Keratinocyte (primary cell): ENCODE results near the gene LTN1.

Experiments
- EZH2 ChIP-seq: IDR thresholded peaks from one replicate; pipeline ENCODE4 v1.6.1; 2012; ENCODE audit warnings: inconsistent platforms, mild to moderate bottlenecking, low read length, moderate library complexity
- TF ChIP-seq, protein P1 (sequence below), 3 experiments: IDR thresholded peaks in 1 of 3; conservative IDR thresholded peaks in 1 of 3; optimal IDR thresholded peaks in 1 of 3; 2 replicates in 2 of 3; 3 replicates in 1 of 3; pipeline versions ENCODE3 to v1.5.1; 2011; ENCODE audit warnings: low read length in 3 of 3, mild to moderate bottlenecking in 3 of 3, moderate library complexity in 2 of 3, control low read depth in 1 of 3, inconsistent platforms in 1 of 3; ENCODE audit not compliant: insufficient read depth in 2 of 3; ENCODE audit errors: extremely low read depth in 1 of 3

DNA sequence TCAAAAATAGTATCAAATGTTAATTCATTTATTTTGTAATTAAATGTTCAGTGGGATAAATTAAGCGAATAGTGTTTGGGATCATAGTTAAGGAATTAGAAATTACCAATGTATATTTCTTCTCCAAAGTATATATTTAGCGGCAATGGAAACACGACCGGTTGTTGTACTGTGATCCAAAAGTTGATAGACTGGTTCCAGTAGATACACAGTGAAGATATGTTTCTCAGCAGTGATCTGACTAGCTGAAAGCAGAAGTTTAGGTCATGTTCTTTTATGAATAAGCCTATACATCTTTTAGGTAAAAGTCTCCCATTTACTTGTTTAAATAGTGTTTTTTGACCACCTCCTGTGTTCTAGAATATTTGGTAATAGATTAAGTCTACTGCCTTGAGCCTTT lies 40.6 kb upstream of the LTN1 start:
- TF ChIP-seq, protein P1, sequence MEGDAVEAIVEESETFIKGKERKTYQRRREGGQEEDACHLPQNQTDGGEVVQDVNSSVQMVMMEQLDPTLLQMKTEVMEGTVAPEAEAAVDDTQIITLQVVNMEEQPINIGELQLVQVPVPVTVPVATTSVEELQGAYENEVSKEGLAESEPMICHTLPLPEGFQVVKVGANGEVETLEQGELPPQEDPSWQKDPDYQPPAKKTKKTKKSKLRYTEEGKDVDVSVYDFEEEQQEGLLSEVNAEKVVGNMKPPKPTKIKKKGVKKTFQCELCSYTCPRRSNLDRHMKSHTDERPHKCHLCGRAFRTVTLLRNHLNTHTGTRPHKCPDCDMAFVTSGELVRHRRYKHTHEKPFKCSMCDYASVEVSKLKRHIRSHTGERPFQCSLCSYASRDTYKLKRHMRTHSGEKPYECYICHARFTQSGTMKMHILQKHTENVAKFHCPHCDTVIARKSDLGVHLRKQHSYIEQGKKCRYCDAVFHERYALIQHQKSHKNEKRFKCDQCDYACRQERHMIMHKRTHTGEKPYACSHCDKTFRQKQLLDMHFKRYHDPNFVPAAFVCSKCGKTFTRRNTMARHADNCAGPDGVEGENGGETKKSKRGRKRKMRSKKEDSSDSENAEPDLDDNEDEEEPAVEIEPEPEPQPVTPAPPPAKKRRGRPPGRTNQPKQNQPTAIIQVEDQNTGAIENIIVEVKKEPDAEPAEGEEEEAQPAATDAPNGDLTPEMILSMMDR (optimal IDR thresholded peaks at IDR 0.05 in 1 of 3, IDR thresholded peaks at IDR 0.05 in 1 of 3, conservative IDR thresholded peaks at IDR 0.05 in 1 of 3; ENCODE audit: extremely low read depth in 1 of 3, insufficient read depth in 2 of 3, low read length in 3 of 3): no peak
- TF ChIP-seq EZH2: no peak
